Naive thymus-derived CD4-positive, alpha-beta T cell (primary cell): ENCODE results near the gene METTL24. TPM values are rescaled to one million over a fixed set of nuclear protein-coding genes. Genes with fewer than 3 reads are reported as not detected.
"Not testable (repeated sequence)": the region's sequence is repeated elsewhere in the genome, so short reads cannot be mapped to it uniquely, and the experiment has no call there.

Experiments
- ATAC-seq: fragments of 150-1000 bp; cut with Tn5 transposase; 2 replicates; pipeline ENCODE4 v1.10.0; 2021; ENCODE audit warnings: mild to moderate bottlenecking, moderate library complexity
- CTCF ChIA-PET: fragments of 350-600 bp; sonication (Branson Sonifier 250); formaldehyde crosslinking; loops from one replicate; lab custom pipeline; 2021; ENCODE audit warnings: antibody characterized with exemption; lab: Charles Lee
- POLR2A ChIA-PET: fragments of 350-600 bp; sonication (Branson Sonifier 250); formaldehyde crosslinking; loops from one replicate; lab custom pipeline; 2021; ENCODE audit warnings: antibody characterized with exemption, inconsistent platforms; lab: Charles Lee
- DNase-seq, 9 donors: peaks; one replicate each; pipeline versions ENCODE4 v3.0.0 to v3.0.0-alpha.2; 2020 to 2022; ENCODE audit warnings: mixed read lengths in 1 of 9
- H3K27ac ChIP-seq: one replicate; pipeline ENCODE4 v1.7.0; 2013; ENCODE audit warnings: mild to moderate bottlenecking, low read depth, low read length, moderate library complexity
- H3K27me3 ChIP-seq, 2 donors: one replicate each; pipeline ENCODE4 v1.7.0; 2013; ENCODE audit warnings: low read length in 2 of 2, mild to moderate bottlenecking in 2 of 2, moderate library complexity in 2 of 2; ENCODE audit not compliant: control insufficient read depth in 2 of 2, insufficient read depth in 2 of 2
- H3K36me3 ChIP-seq, 3 experiments: 1 replicate in 2 of 3; 2 replicates in 1 of 3; pipeline ENCODE4 v1.7.0; 2013; ENCODE audit warnings: low read length in 3 of 3, mild to moderate bottlenecking in 3 of 3, moderate library complexity in 1 of 3; ENCODE audit not compliant: insufficient read depth in 3 of 3, control insufficient read depth in 2 of 3
- H3K4me1 ChIP-seq, 2 donors: one replicate each; pipeline ENCODE4 v1.7.0; 2013; ENCODE audit warnings: low read length in 2 of 2, mild to moderate bottlenecking in 2 of 2, moderate library complexity in 1 of 2; ENCODE audit not compliant: control insufficient read depth in 2 of 2, insufficient read depth in 2 of 2
- H3K4me3 ChIP-seq: 2 replicates; pipeline ENCODE4 v1.7.0; 2013; ENCODE audit warnings: mild to moderate bottlenecking, low read length
- H3K9me3 ChIP-seq, 3 experiments: 1 replicate in 2 of 3; 2 replicates in 1 of 3; pipeline ENCODE4 v1.7.0; 2013; ENCODE audit warnings: low read length in 3 of 3; ENCODE audit not compliant: control insufficient read depth in 2 of 3
- H3K27ac Mint-ChIP-seq, 9 donors: one replicate each; pipeline ENCODE4 v1.8.0; 2020 to 2022; ENCODE audit warnings: mixed read lengths in 9 of 9, mild to moderate bottlenecking in 8 of 9, moderate library complexity in 5 of 9, inconsistent platforms in 2 of 9
- H3K27me3 Mint-ChIP-seq, 5 donors: one replicate each; pipeline ENCODE4 v1.8.0; 2021 to 2022; ENCODE audit warnings: mixed read lengths in 5 of 5, mild to moderate bottlenecking in 1 of 5
- H3K36me3 Mint-ChIP-seq, 5 donors: one replicate each; pipeline ENCODE4 v1.8.0; 2020 to 2022; ENCODE audit warnings: mixed read lengths in 5 of 5, mild to moderate bottlenecking in 3 of 5, inconsistent platforms in 1 of 5
- H3K4me1 Mint-ChIP-seq, 7 donors: one replicate each; pipeline ENCODE4 v1.8.0; 2020 to 2022; ENCODE audit warnings: mixed read lengths in 7 of 7, mild to moderate bottlenecking in 3 of 7, inconsistent platforms in 1 of 7
- H3K4me3 Mint-ChIP-seq, 10 donors: one replicate each; pipeline ENCODE4 v1.8.0; 2020 to 2022; ENCODE audit warnings: mild to moderate bottlenecking in 10 of 10, mixed read lengths in 10 of 10, moderate library complexity in 6 of 10, inconsistent platforms in 2 of 10
- H3K9me3 Mint-ChIP-seq, 11 donors: one replicate each; pipeline ENCODE4 v1.8.0; 2020 to 2022; ENCODE audit warnings: mixed read lengths in 11 of 11, mild to moderate bottlenecking in 4 of 11, inconsistent platforms in 1 of 11, moderate library complexity in 1 of 11
- intact Hi-C, 2 donors: fragments of 100-400 bp; cut with micrococcal nuclease; formaldehyde crosslinking; loops; one replicate each; pipeline ENCODE4 v1.15.1; 2023
- polyA plus RNA-seq, 2 donors: library from polyadenylated mRNA; unstranded; fragments of 300-500 nt; fragmentation: Illumina TruSeq; gene quantifications; one replicate each; pipeline ENCODE4 v1.2.3, GENCODE V29; 2021
- total RNA-seq, 6 experiments: library from RNA in 5 of 6; stranded (reverse) in 5 of 6; gene quantifications; 1 replicate in 5 of 6; 2 replicates in 1 of 6; pipeline ENCODE4 v1.2.3 and lab custom pipeline; 2021 to 2026

METTL24 gene
- total and polyA plus RNA-seq, 7 experiments from 2014 or later, result 0.47 TPM; not detected in 6

GRCh38 chr6:110317189-110317588 is 41.0 kb downstream of the METTL24 start:
- Histone ChIP-seq H3K9me3 (no peaks in the 10 kb centered on the region), H3K27me3 (no peaks in the 10 kb centered on the region), H3K4me1 (no peaks in the 10 kb centered on the region), H3K36me3 (no peaks in the 10 kb centered on the region), H3K27ac (no peak overlapping the region), H3K4me3 (no peak overlapping the region)
- CTCF ChIA-PET, result no interaction called here
- DNase-seq, result no peak
- Mint-ChIP-seq H3K4me1 (peaks cover 0 to 5% (median 0%) of the 10 kb centered on the region in 7 donors), H3K9me3 (no peaks in the 10 kb centered on the region), H3K4me3 (no peak overlapping the region), H3K27me3 (peaks cover 4 to 11% (median 5%) of the 10 kb centered on the region in 5 donors), H3K27ac (no peak overlapping the region), H3K36me3 (no peaks in the 10 kb centered on the region)
- intact Hi-C loops, result no loop called here
- POLR2A ChIA-PET, result no interaction called here
- ATAC-seq, result no peak

- Mint-ChIP-seq H3K27me3 (peaks cover 4 to 11% (median 5%) of the 10 kb centered on the region in 5 donors), H3K4me1 (peaks cover 0 to 7% (median 0%) of the 10 kb centered on the region in 7 donors), H3K36me3 (no peaks in the 10 kb centered on the region), H3K27ac (no peak overlapping the region), H3K9me3 (no peaks in the 10 kb centered on the region), H3K4me3 (no peak overlapping the region)
- POLR2A ChIA-PET, result no interaction called here
- Histone ChIP-seq H3K4me3 (no peak overlapping the region), H3K36me3 (no peaks in the 10 kb centered on the region), H3K27me3 (no peaks in the 10 kb centered on the region), H3K27ac (no peak overlapping the region), H3K4me1 (no peaks in the 10 kb centered on the region), H3K9me3 (no peaks in the 10 kb centered on the region)
- ATAC-seq (no peak), DNase-seq (no peak)
- CTCF ChIA-PET, result no interaction called here
- intact Hi-C loops, result no loop called here
These were observed 42.2 kb downstream of the METTL24 start for GRCh38 chr6:110315869-110316398.

- POLR2A ChIA-PET, result no interaction called here
- no peak overlapping the region for H3K4me3 ChIP-seq
- no peaks in the 10 kb centered on the region for H3K4me1 ChIP-seq
- H3K4me1 Mint-ChIP-seq, result peaks cover 0 to 9% (median 0%) of the 10 kb centered on the region in 7 donors
- H3K9me3 Mint-ChIP-seq, result peaks cover 0 to 2% (median 0%) of the 10 kb centered on the region in 11 donors
- CTCF ChIA-PET, result no interaction called here
- intact Hi-C loops, result no loop called here
- H3K36me3 Mint-ChIP-seq, result no peaks in the 10 kb centered on the region
- no peak overlapping the region for H3K27ac Mint-ChIP-seq
- no peaks in the 10 kb centered on the region for H3K36me3 ChIP-seq
- H3K27me3 ChIP-seq, result no peaks in the 10 kb centered on the region
- no peak overlapping the region for H3K4me3 Mint-ChIP-seq
- H3K9me3 ChIP-seq, result no peaks in the 10 kb centered on the region
- no peak for DNase-seq
- H3K27me3 Mint-ChIP-seq, result peaks cover 4 to 11% (median 5%) of the 10 kb centered on the region in 5 donors
- no peak for ATAC-seq
- H3K27ac ChIP-seq, result no peak overlapping the region
These were observed 42.8 kb downstream of the METTL24 start for GRCh38 chr6:110315207-110315868.

- H3K27me3 ChIP-seq, result no peaks in the 10 kb centered on the region
- Mint-ChIP-seq H3K36me3 (no peaks in the 10 kb centered on the region), H3K9me3 (peaks cover 0 to 12% (median 3%) of the 10 kb centered on the region in 11 donors), H3K27ac (no peak overlapping the region), H3K4me1 (peaks cover 0 to 7% (median 0%) of the 10 kb centered on the region in 7 donors), H3K27me3 (peaks cover 4 to 14% (median 5%) of the 10 kb centered on the region in 5 donors), H3K4me3 (no peak overlapping the region)
- intact Hi-C loops, result no loop called here
- CTCF ChIA-PET, result no interaction called here
- no peaks in the 10 kb centered on the region for H3K4me1 ChIP-seq
- no peak overlapping the region for H3K27ac ChIP-seq
- H3K36me3 ChIP-seq, result no peaks in the 10 kb centered on the region
- H3K4me3 ChIP-seq, result no peak overlapping the region
- ATAC-seq (no peak), DNase-seq (no peak)
- no peaks in the 10 kb centered on the region for H3K9me3 ChIP-seq
- POLR2A ChIA-PET, result no interaction called here
These were observed 47.2 kb downstream of the METTL24 start for GRCh38 chr6:110310861-110311446.

GRCh38 chr6:110309432-110309831 is 48.7 kb downstream of the METTL24 start:
- POLR2A ChIA-PET, H3K36me3 Mint-ChIP-seq, H3K4me3 ChIP-seq, ATAC-seq, H3K4me1 Mint-ChIP-seq, H3K9me3 ChIP-seq, CTCF ChIA-PET, H3K27ac Mint-ChIP-seq, H3K36me3 ChIP-seq, intact Hi-C loops, DNase-seq, H3K27ac ChIP-seq, H3K4me3 Mint-ChIP-seq, H3K27me3 ChIP-seq, H3K4me1 ChIP-seq: not testable (repeated sequence)
- peaks cover 0 to 16% (median 4%) of the 10 kb centered on the region in 11 donors for H3K9me3 Mint-ChIP-seq
- H3K27me3 Mint-ChIP-seq, result peaks cover 0 to 12% (median 10%) of the 10 kb centered on the region in 5 donors

- intact Hi-C loops, result no loop called here
- Mint-ChIP-seq H3K27me3 (peaks cover 7 to 12% (median 7%) of the 10 kb centered on the region in 5 donors), H3K9me3 (peaks cover 0 to 16% (median 4%) of the 10 kb centered on the region in 11 donors), H3K4me3 (no peak overlapping the region), H3K4me1 (peaks cover 0 to 5% (median 0%) of the 10 kb centered on the region in 7 donors), H3K27ac (no peak overlapping the region), H3K36me3 (no peaks in the 10 kb centered on the region)
- Histone ChIP-seq H3K36me3 (no peaks in the 10 kb centered on the region), H3K27ac (no peak overlapping the region), H3K27me3 (no peaks in the 10 kb centered on the region), H3K4me3 (no peak overlapping the region), H3K4me1 (no peaks in the 10 kb centered on the region), H3K9me3 (no peaks in the 10 kb centered on the region)
- CTCF ChIA-PET, result no interaction called here
- no peak for DNase-seq
- no peak for ATAC-seq
- POLR2A ChIA-PET, result no interaction called here
These were observed 50.8 kb downstream of the METTL24 start for GRCh38 chr6:110307368-110307767.
